ENCODE data around the gene SYTL3.
"Not testable (repeated sequence)": the region's sequence is repeated elsewhere in the genome, so short reads cannot be mapped to it uniquely, and the experiment has no call there.

SYTL3 gene, protein sequence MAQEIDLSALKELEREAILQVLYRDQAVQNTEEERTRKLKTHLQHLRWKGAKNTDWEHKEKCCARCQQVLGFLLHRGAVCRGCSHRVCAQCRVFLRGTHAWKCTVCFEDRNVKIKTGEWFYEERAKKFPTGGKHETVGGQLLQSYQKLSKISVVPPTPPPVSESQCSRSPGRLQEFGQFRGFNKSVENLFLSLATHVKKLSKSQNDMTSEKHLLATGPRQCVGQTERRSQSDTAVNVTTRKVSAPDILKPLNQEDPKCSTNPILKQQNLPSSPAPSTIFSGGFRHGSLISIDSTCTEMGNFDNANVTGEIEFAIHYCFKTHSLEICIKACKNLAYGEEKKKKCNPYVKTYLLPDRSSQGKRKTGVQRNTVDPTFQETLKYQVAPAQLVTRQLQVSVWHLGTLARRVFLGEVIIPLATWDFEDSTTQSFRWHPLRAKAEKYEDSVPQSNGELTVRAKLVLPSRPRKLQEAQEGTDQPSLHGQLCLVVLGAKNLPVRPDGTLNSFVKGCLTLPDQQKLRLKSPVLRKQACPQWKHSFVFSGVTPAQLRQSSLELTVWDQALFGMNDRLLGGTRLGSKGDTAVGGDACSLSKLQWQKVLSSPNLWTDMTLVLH

GRCh38 chr6:158649289-158650143 lies at the start of gene SYTL3:
SYTL3 (plus strand) TSS chr6:158650054; CDS start chr6:158663269, 13,215 bp downstream.
- Histone ChIP-seq H3K27me3 (replicated peaks) (no peaks in the 10 kb centered on the region), H3K27ac (peak within 1 kb of the TSS; percentile 80), H3K4me3 (ENCODE audit: low read depth, low read length) (no peak within 1 kb of the TSS), H3K36me3 (replicated peaks) (no peaks in the 10 kb centered on the region)
- in situ Hi-C loops (cut with HindIII; ENCODE audit: low pct_ligation_motif_present, low sequenced_read_pairs), result no loop called here
- no peak for TF ChIP-seq CTCF (IDR thresholded peaks at IDR 0.05; ENCODE audit: low read depth, low read length, missing control alignments)
- peak; percentile 72 for DNase-seq

DNA sequence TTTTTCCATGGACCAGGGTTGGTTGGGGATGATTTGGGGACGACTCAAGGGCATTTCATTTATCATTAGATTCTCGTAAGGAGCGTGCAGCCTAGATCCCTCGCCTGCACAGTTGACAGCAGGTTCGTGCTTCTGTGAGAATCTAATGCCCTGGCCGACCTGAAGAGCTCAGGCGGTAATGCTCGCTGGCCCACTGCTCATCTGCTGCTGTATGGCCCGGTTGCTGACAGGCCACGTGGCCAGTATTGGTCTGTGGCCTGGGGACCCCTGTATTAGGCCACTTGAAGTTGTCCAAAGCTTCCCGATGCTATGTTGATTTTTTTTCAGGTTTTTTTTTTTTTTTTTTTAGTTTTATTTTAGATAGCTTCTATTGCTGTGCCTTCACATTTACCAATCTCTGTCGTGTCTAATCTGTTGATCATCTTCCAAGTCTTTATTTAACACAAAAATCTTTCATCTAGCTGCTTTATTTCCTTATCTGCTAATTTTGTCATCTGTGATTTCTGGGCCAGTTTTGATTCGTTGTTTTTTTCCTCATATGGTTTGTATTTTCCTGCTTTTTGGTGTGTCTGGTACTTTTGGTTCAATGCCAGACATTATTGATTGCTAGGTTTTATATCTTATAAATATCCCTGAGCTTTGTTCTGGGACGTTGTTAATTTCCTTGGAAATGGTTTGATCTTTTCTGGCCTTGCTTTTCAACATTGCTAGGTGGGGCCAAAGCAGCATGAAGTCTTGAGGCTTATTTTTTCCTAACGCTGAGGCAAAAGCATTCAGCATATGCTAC lies 46.4 kb upstream of the SYTL3 start:
- H3K27me3 ChIP-seq (replicated peaks), result no peaks in the 10 kb centered on the region
- H3K36me3 ChIP-seq (replicated peaks), result peaks cover 29% of the 10 kb centered on the region
- TF ChIP-seq CTCF (IDR thresholded peaks at IDR 0.05; ENCODE audit: low read depth, low read length, missing control alignments), result no peak
- no peak overlapping the region for H3K4me3 ChIP-seq (ENCODE audit: low read depth, low read length)
- no peak overlapping the region for H3K27ac ChIP-seq
- in situ Hi-C loops (cut with HindIII; ENCODE audit: low pct_ligation_motif_present, low sequenced_read_pairs), result no loop called here
- no peak for DNase-seq

GRCh38 chr6:158604048-158604406 lies 45.8 kb upstream of the SYTL3 start:
- in situ Hi-C loops (cut with HindIII; ENCODE audit: low pct_ligation_motif_present, low sequenced_read_pairs), result no loop called here
- DNase-seq, result no peak
- H3K27ac ChIP-seq, result no peak overlapping the region
- peaks cover 31% of the 10 kb centered on the region for H3K36me3 ChIP-seq (replicated peaks)
- H3K27me3 ChIP-seq (replicated peaks), result no peaks in the 10 kb centered on the region
- TF ChIP-seq CTCF (IDR thresholded peaks at IDR 0.05; ENCODE audit: low read depth, low read length, missing control alignments), result no peak
- no peak overlapping the region for H3K4me3 ChIP-seq (ENCODE audit: low read depth, low read length)

- in situ Hi-C loops (cut with HindIII; ENCODE audit: low pct_ligation_motif_present, low sequenced_read_pairs), result no loop called here
- DNase-seq, result peak; percentile 80
- Histone ChIP-seq H3K36me3 (replicated peaks) (peaks cover 40% of the 10 kb centered on the region), H3K27ac (no peak overlapping the region), H3K27me3 (replicated peaks) (no peaks in the 10 kb centered on the region), H3K4me3 (ENCODE audit: low read depth, low read length) (no peak overlapping the region)
- TF ChIP-seq CTCF (IDR thresholded peaks at IDR 0.05; ENCODE audit: low read depth, low read length, missing control alignments), result peak; percentile 83
Observed at GRCh38 chr6:158605266-158605878, 44.5 kb upstream of the SYTL3 start.

- H3K27me3 ChIP-seq (replicated peaks); DNase-seq; H3K4me3 ChIP-seq (ENCODE audit: low read depth, low read length); H3K27ac ChIP-seq; in situ Hi-C loops (cut with HindIII; ENCODE audit: low pct_ligation_motif_present, low sequenced_read_pairs): not testable (repeated sequence)
- peaks cover 44% of the 10 kb centered on the region for H3K36me3 ChIP-seq (replicated peaks)
Observed at GRCh38 chr6:158606011-158606410, 43.8 kb upstream of the SYTL3 start.
